ENCODE results near the gene NEU1.
A peak's percentile ranks its signal among the peaks of the same experiment; 100 is the strongest.

The NEU1 gene

DNA sequence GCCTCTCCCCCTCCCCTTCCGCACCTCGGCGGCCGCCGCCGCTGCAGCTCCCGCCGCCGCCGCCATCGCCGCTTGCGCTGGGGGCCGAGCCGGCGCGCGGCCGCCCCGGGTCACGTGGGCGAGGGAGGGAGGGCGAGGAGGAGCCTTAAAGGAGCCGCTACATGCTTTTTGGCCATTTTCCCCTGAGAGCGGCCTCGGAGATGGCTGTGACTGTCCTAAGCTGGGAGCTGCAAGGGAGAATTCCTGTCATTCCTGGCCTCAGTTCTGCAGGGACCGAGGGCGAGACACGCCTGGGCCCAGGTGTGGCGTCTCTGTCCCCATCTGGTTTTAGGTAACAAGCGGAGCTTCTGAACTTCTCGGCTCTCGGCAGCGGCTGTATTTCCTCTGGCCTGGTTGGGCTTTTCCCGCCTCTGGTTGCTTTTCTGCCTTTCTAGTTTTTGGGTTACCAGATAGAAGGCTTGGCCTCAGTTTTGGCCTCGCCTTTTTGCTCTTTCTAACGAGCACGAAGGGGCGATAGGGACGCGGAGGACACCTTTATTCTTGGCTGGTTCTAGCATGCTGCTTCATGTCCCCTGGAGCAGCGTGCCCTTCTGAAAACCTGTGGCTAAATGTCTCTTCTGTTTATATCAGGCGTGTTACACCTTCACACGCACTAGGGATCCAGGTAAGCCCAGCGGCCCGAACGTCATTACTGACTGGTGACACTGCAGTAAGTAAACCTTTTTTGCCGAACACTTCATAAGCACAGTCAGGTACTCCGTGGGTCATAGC, 35.2 kb upstream of the NEU1 start, which contains the start of gene EHMT2:
EHMT2 (minus strand) TSS at position 87 of the 771 bp plus-strand sequence; CDS start at position 66, 21 bp downstream.
- TF ChIP-seq, protein P1, sequence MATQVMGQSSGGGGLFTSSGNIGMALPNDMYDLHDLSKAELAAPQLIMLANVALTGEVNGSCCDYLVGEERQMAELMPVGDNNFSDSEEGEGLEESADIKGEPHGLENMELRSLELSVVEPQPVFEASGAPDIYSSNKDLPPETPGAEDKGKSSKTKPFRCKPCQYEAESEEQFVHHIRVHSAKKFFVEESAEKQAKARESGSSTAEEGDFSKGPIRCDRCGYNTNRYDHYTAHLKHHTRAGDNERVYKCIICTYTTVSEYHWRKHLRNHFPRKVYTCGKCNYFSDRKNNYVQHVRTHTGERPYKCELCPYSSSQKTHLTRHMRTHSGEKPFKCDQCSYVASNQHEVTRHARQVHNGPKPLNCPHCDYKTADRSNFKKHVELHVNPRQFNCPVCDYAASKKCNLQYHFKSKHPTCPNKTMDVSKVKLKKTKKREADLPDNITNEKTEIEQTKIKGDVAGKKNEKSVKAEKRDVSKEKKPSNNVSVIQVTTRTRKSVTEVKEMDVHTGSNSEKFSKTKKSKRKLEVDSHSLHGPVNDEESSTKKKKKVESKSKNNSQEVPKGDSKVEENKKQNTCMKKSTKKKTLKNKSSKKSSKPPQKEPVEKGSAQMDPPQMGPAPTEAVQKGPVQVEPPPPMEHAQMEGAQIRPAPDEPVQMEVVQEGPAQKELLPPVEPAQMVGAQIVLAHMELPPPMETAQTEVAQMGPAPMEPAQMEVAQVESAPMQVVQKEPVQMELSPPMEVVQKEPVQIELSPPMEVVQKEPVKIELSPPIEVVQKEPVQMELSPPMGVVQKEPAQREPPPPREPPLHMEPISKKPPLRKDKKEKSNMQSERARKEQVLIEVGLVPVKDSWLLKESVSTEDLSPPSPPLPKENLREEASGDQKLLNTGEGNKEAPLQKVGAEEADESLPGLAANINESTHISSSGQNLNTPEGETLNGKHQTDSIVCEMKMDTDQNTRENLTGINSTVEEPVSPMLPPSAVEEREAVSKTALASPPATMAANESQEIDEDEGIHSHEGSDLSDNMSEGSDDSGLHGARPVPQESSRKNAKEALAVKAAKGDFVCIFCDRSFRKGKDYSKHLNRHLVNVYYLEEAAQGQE (IDR thresholded peaks at IDR 0.05; ENCODE audit: insufficient replicate concordance, low read depth) = peak; percentile 54
- TF ChIP-seq SPI1 (IDR thresholded peaks at IDR 0.05; ENCODE audit: borderline replicate concordance, low read depth) (no peak), GABPA (IDR thresholded peaks at IDR 0.05; ENCODE audit: low read depth) (no peak), POLR2AphosphoS5 (IDR thresholded peaks at IDR 0.05; ENCODE audit: low read depth) (peak; percentile 65; the same call in 1 of the 2 replicates)
- TF ChIP-seq, protein P2, sequence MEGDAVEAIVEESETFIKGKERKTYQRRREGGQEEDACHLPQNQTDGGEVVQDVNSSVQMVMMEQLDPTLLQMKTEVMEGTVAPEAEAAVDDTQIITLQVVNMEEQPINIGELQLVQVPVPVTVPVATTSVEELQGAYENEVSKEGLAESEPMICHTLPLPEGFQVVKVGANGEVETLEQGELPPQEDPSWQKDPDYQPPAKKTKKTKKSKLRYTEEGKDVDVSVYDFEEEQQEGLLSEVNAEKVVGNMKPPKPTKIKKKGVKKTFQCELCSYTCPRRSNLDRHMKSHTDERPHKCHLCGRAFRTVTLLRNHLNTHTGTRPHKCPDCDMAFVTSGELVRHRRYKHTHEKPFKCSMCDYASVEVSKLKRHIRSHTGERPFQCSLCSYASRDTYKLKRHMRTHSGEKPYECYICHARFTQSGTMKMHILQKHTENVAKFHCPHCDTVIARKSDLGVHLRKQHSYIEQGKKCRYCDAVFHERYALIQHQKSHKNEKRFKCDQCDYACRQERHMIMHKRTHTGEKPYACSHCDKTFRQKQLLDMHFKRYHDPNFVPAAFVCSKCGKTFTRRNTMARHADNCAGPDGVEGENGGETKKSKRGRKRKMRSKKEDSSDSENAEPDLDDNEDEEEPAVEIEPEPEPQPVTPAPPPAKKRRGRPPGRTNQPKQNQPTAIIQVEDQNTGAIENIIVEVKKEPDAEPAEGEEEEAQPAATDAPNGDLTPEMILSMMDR (IDR thresholded peaks at IDR 0.05; ENCODE audit: insufficient read depth, low read length) = no peak
- peak; percentile 70 to 85 for DNase-seq (ENCODE audit: low read depth in 1 of 2, low spot score in 1 of 2)
- Histone ChIP-seq H3K4me3 (replicated peaks; ENCODE audit: insufficient read depth, low read length) (peak within 1 kb of the TSS; percentile 78), H3K27me3 (ENCODE audit: insufficient read depth, poor library complexity, severe bottlenecking) (no peaks in the 10 kb centered on the region), H3K27ac (replicated peaks) (peak within 1 kb of the TSS; percentile 74)

DNA sequence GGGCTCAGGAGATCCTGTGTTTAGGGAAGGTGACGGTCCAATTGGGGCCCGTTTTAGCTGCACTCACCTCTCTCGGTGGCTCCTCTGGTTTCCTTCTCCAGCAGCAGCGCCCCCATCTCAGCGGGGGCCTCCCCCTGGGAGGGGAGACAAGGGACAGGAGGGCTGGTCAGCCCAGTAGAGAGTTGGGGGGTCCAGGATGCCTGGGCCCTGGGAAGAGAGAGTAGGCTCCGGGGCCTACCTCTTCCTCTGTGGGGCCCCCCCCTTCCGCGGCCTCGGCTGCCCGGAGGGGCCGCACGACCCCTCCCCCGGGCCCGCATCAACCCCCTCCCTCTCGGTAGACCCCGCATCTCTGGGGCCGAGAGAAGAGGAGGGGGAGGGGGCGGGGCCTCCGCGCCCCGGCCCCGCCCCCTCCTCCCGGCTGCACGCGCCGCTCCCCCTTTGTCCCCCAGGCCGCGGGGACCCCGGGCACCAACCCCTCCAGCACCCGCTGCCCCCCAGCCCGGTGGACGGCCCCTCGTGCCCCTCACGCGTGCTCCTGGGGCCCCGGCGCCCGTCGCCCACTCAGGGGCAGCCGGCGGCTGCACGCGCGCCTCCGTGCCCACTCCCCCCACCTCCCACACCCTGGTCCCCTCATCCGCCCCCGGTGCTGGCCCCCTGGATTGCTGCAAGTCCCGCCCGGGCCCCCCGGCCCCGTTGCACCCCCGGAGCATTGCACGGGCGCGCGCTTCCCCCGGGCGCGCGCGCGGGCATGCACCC, 34.4 kb upstream of the NEU1 start:
- Histone ChIP-seq H3K27me3 (ENCODE audit: insufficient read depth, poor library complexity, severe bottlenecking) (no peaks in the 10 kb centered on the region), H3K27ac (replicated peaks) (peak overlapping the region; percentile 59), H3K4me3 (replicated peaks; ENCODE audit: insufficient read depth, low read length) (peak overlapping the region; percentile 78)
- TF ChIP-seq SPI1 (IDR thresholded peaks at IDR 0.05; ENCODE audit: borderline replicate concordance, low read depth) = no peak
- TF ChIP-seq, protein P2 (IDR thresholded peaks at IDR 0.05; ENCODE audit: insufficient read depth, low read length) = no peak
- no peak for TF ChIP-seq GABPA (IDR thresholded peaks at IDR 0.05; ENCODE audit: low read depth)
- TF ChIP-seq, protein P1 (IDR thresholded peaks at IDR 0.05; ENCODE audit: insufficient replicate concordance, low read depth) = no peak
- no peak for TF ChIP-seq POLR2AphosphoS5 (IDR thresholded peaks at IDR 0.05; ENCODE audit: low read depth)
- no peak for DNase-seq (ENCODE audit: low read depth in 1 of 2, low spot score in 1 of 2)

DNA sequence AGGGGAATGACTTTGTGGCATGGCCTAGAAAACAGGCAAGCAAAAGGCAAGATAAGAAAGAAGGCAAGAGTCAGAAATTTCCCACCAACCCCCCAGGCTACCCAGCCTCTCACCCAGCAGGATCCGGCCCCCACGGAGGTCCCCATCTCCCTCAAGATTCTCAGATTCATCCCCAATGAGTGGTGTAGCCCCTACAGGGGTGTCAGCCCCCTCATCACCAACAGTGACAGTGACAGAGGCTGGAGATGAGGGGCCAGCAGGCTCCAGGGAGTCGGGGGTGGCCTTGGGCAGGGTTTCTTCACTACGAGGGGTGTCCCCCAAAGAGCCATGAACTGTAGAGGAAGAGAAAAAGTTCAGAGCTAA, 33.9 kb upstream of the NEU1 start:
- TF ChIP-seq POLR2AphosphoS5 (IDR thresholded peaks at IDR 0.05; ENCODE audit: low read depth) = no peak
- TF ChIP-seq, protein P1 (IDR thresholded peaks at IDR 0.05; ENCODE audit: insufficient replicate concordance, low read depth) = no peak
- no peak for TF ChIP-seq SPI1 (IDR thresholded peaks at IDR 0.05; ENCODE audit: borderline replicate concordance, low read depth)
- TF ChIP-seq, protein P2 (IDR thresholded peaks at IDR 0.05; ENCODE audit: insufficient read depth, low read length) = no peak
- TF ChIP-seq GABPA (IDR thresholded peaks at IDR 0.05; ENCODE audit: low read depth) = no peak
- Histone ChIP-seq H3K4me3 (replicated peaks; ENCODE audit: insufficient read depth, low read length) (peak overlapping the region; percentile 78), H3K27me3 (ENCODE audit: insufficient read depth, poor library complexity, severe bottlenecking) (no peaks in the 10 kb centered on the region), H3K27ac (replicated peaks) (peak overlapping the region; percentile 59)
- DNase-seq (ENCODE audit: low read depth in 1 of 2, low spot score in 1 of 2) = no peak

All from HL-60 (cell line).